Endothelial cell of umbilical vein (primary cell): Measurements from ENCODE around the gene LHFPL6. TPM values are rescaled to one million over a fixed set of nuclear protein-coding genes. Genes with fewer than 3 reads are reported as not detected.

ENCODE experiments used
- BruUV-seq: library from RNA; stranded (reverse); fragments of 400-500 nt; replicated peaks from 2 replicates; lab custom pipeline; 2021; lab: Mats Ljungman, UMichigan
- CTCF ChIA-PET: fragments of 300-600, 350-600 bp; sonication (Branson Sonifier 250); formaldehyde crosslinking; loops from one replicate; lab custom pipeline; 2021; ENCODE audit warnings: antibody characterized with exemption, inconsistent platforms; lab: Charles Lee
- POLR2A ChIA-PET: fragments of 300-600, 350-600 bp; sonication (Branson Sonifier 250); formaldehyde crosslinking; loops from one replicate; lab custom pipeline; 2021; ENCODE audit warnings: antibody characterized with exemption, inconsistent platforms; lab: Charles Lee
- DNase-seq: peaks from one replicate; pipeline ENCODE4 v3.0.0-alpha.2; 2011; ENCODE audit warnings: low read depth, low spot score
- FAIRE-seq: peaks from 2 replicates; lab custom pipeline; 2011; peaks lifted over from hg19 to GRCh38; lab: Jason Lieb, UNC
- H2AFZ ChIP-seq: 2 replicates; pipeline ENCODE4 v1.6.0; 2012; ENCODE audit warnings: low read depth, low read length, control low read depth, inconsistent platforms
- H3K27ac ChIP-seq: 2 replicates; pipeline ENCODE4 v1.5.1; 2011; ENCODE audit warnings: low read depth, mild to moderate bottlenecking, control low read depth, low read length, moderate library complexity; ENCODE audit not compliant: insufficient read depth
- H3K27me3 ChIP-seq, 2 experiments: 2 replicates each; pipeline versions ENCODE4 v1.6.0 to v1.6.1; 2011; ENCODE audit warnings: low read length in 2 of 2, mixed read lengths in 1 of 2; ENCODE audit not compliant: control insufficient read depth in 2 of 2, insufficient read depth in 2 of 2
- H3K36me3 ChIP-seq, 2 experiments: 2 replicates in 1 of 2; 3 replicates in 1 of 2; pipeline ENCODE4 v1.5.1; 2011; ENCODE audit warnings: low read length in 2 of 2, mild to moderate bottlenecking in 1 of 2, moderate library complexity in 1 of 2; ENCODE audit not compliant: control insufficient read depth in 2 of 2, insufficient read depth in 2 of 2; ENCODE audit errors: extremely low read depth in 1 of 2
- H3K4me1 ChIP-seq: 3 replicates; pipeline ENCODE4 v1.5.1; 2011; ENCODE audit warnings: mild to moderate bottlenecking, low read length; ENCODE audit not compliant: control insufficient read depth, insufficient read depth; ENCODE audit errors: extremely low read depth
- H3K4me2 ChIP-seq: 2 replicates; pipeline ENCODE4 v1.6.1; 2011; ENCODE audit warnings: low read length, control low read depth, mixed read lengths; ENCODE audit not compliant: insufficient read depth
- H3K4me3 ChIP-seq, 3 experiments: fragments of 200-600 bp in 1 of 3; sonication (generic), shearing (Covaris generic) in 1 of 3; replicated peaks in 1 of 3; 2 replicates each; pipeline ENCODE4 v1.5.1; 2011 to 2016; ENCODE audit warnings: control low read depth in 3 of 3, low read length in 3 of 3, mild to moderate bottlenecking in 2 of 3, inconsistent platforms in 1 of 3, low read depth in 1 of 3, moderate library complexity in 1 of 3; ENCODE audit not compliant: insufficient read depth in 1 of 3
- H3K79me2 ChIP-seq: 2 replicates; pipeline ENCODE4 v1.6.0; 2012; ENCODE audit warnings: low read length, inconsistent platforms; ENCODE audit not compliant: control insufficient read depth, insufficient read depth
- H3K9ac ChIP-seq: replicated peaks from 2 replicates; pipeline ENCODE3; 2011; ENCODE audit warnings: low read length, control low read depth; ENCODE audit not compliant: insufficient read depth; ENCODE audit errors: extremely low read depth
- H3K9me1 ChIP-seq: replicated peaks from 3 replicates; pipeline ENCODE4 v1.6.0; 2011; ENCODE audit warnings: mild to moderate bottlenecking, low read length; ENCODE audit not compliant: control insufficient read depth, insufficient read depth; ENCODE audit errors: extremely low read depth
- H3K9me3 ChIP-seq: replicated peaks from 2 replicates; pipeline ENCODE4 v1.5.1; 2012; ENCODE audit warnings: low read length, inconsistent platforms; ENCODE audit not compliant: control insufficient read depth, insufficient read depth
- H4K20me1 ChIP-seq: replicated peaks from 2 replicates; pipeline ENCODE3; 2011; ENCODE audit warnings: mild to moderate bottlenecking, low read length; ENCODE audit not compliant: control insufficient read depth, insufficient read depth; ENCODE audit errors: extremely low read depth
- EZH2 ChIP-seq: IDR thresholded peaks from 2 replicates; pipeline ENCODE4 v1.6.1; 2012; ENCODE audit warnings: borderline replicate concordance, low read depth, mild to moderate bottlenecking, moderate library complexity, low read length, inconsistent platforms; ENCODE audit not compliant: severe bottlenecking
- FOS ChIP-seq: IDR thresholded peaks from 2 replicates; pipeline ENCODE4 v1.6.1; 2011; ENCODE audit warnings: mild to moderate bottlenecking, low read length, moderate library complexity, borderline replicate concordance; ENCODE audit not compliant: insufficient read depth
- GATA2 ChIP-seq: IDR thresholded peaks from 2 replicates; pipeline ENCODE4 v1.7.0; 2011; ENCODE audit warnings: low read depth, mild to moderate bottlenecking, moderate library complexity, mixed read lengths, low read length; ENCODE audit not compliant: insufficient read length, insufficient read depth
- JUN ChIP-seq: IDR thresholded peaks from 2 replicates; pipeline ENCODE4 v1.6.1; 2011; ENCODE audit warnings: borderline replicate concordance, low read depth; ENCODE audit not compliant: insufficient read length, insufficient read depth
- MYC ChIP-seq: IDR thresholded peaks from one replicate; pipeline ENCODE4 v1.6.1; 2011; ENCODE audit warnings: mild to moderate bottlenecking, low read depth, low read length
- POLR2A ChIP-seq: IDR thresholded peaks from 2 replicates; pipeline ENCODE4 v1.6.1; 2012; ENCODE audit warnings: low read depth, mild to moderate bottlenecking, control low read depth, low read length
- POLR2AphosphoS5 ChIP-seq: IDR thresholded peaks from 2 replicates; pipeline ENCODE4 v1.6.1; 2012; ENCODE audit warnings: low read depth, mild to moderate bottlenecking, control low read depth, low read length, moderate library complexity; ENCODE audit not compliant: insufficient read depth
- dilution Hi-C: fragments of 300-500 bp; cut with MboI; formaldehyde crosslinking; loops from one replicate; pipeline ENCODE4 v1.15.0; 2019; ENCODE audit warnings: low sequenced_read_pairs; ENCODE audit not compliant: extremely low pct_ligation_motif_present
- intact Hi-C: fragments of 100-400 bp; cut with micrococcal nuclease; formaldehyde crosslinking; loops from one replicate; pipeline ENCODE4 v1.10.0; 2022
- polyA plus RNA-seq, 4 experiments: library from polyadenylated mRNA; depleted of rRNA in 3 of 4; stranded (reverse) in 3 of 4; unstranded in 1 of 4; fragments of >200 nt; gene quantifications; 2 replicates each; pipeline versions ENCODE4 v1.2.1 to v1.2.3, GENCODE V29; 2011 to 2012; ENCODE audit warnings: missing spikeins in 1 of 4
- total RNA-seq: library from RNA; stranded (reverse); gene quantifications from 2 replicates; pipeline ENCODE4 v1.2.3, GENCODE V29; 2021
- TF ChIP-seq, protein P1 (sequence below), 2 donors: IDR thresholded peaks; 1 replicate in 1 of 2; 2 replicates in 1 of 2; pipeline ENCODE4 v1.5.1; 2011; ENCODE audit warnings: low read length in 2 of 2, mild to moderate bottlenecking in 2 of 2, moderate library complexity in 2 of 2, control low read depth in 1 of 2, inconsistent platforms in 1 of 2, low read depth in 1 of 2; ENCODE audit not compliant: insufficient read depth in 1 of 2; ENCODE audit errors: extremely low read depth in 1 of 2
- TF ChIP-seq, protein P2 (sequence below): IDR thresholded peaks from 2 replicates; pipeline ENCODE4 v1.6.1; 2011; ENCODE audit not compliant: insufficient read depth, insufficient read length

The LHFPL6 gene
- total and polyA plus RNA-seq, 2 donors (not counting 3 experiments of a cell fraction or from before 2014, with no cell fraction given) = 17.5 to 19.4 TPM

DNA sequence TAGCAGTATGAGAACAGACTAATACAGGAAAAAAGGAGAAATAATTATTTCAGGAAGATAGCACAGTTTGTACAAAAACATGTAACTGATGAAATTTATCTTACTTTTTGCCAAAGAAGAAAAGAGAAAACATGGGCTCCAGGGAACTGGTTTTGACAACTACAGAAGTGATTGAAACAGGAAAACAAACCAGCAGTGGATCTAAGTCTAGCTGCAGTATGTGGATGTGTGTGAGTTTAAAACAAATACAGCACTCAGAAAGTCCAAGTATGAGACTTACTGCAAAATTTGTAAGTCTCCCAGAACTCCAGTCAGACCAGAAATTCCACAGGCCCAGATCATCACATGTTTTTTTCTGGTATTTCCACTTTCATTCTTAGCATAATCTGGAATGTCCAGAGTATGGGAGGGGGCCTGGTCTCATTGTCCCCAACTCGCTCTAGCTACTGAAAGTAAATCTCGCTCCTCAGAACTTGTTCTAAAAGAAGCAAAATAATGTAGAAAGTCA lies 305.3 kb downstream of the LHFPL6 start:
- no peaks in the 10 kb centered on the region for H3K4me1 ChIP-seq
- H3K9me3 ChIP-seq = no peaks in the 10 kb centered on the region
- BruUV-seq = no TSS peak
- no peak overlapping the region for H3K9ac ChIP-seq
- no peaks in the 10 kb centered on the region for H3K36me3 ChIP-seq
- no peak overlapping the region for H3K4me3 ChIP-seq
- no peaks in the 10 kb centered on the region for H3K79me2 ChIP-seq
- H3K27me3 ChIP-seq = no peaks in the 10 kb centered on the region
- no peaks in the 10 kb centered on the region for H4K20me1 ChIP-seq
- DNase-seq = no peak
- intact Hi-C loops (no loop called here), dilution Hi-C loops (no loop called here)
- no peak overlapping the region for H3K4me2 ChIP-seq
- FAIRE-seq = no peak
- H2AFZ ChIP-seq = no peak overlapping the region
- TF ChIP-seq, protein P1, sequence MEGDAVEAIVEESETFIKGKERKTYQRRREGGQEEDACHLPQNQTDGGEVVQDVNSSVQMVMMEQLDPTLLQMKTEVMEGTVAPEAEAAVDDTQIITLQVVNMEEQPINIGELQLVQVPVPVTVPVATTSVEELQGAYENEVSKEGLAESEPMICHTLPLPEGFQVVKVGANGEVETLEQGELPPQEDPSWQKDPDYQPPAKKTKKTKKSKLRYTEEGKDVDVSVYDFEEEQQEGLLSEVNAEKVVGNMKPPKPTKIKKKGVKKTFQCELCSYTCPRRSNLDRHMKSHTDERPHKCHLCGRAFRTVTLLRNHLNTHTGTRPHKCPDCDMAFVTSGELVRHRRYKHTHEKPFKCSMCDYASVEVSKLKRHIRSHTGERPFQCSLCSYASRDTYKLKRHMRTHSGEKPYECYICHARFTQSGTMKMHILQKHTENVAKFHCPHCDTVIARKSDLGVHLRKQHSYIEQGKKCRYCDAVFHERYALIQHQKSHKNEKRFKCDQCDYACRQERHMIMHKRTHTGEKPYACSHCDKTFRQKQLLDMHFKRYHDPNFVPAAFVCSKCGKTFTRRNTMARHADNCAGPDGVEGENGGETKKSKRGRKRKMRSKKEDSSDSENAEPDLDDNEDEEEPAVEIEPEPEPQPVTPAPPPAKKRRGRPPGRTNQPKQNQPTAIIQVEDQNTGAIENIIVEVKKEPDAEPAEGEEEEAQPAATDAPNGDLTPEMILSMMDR (IDR thresholded peaks at IDR 0.05; ENCODE audit: extremely low read depth in 1 of 2, insufficient read depth in 1 of 2, low read depth in 1 of 2, low read length in 2 of 2) = no peak
- no peak for TF ChIP-seq POLR2A
- TF ChIP-seq GATA2 = no peak
- TF ChIP-seq EZH2 = no peak
- TF ChIP-seq, protein P2, sequence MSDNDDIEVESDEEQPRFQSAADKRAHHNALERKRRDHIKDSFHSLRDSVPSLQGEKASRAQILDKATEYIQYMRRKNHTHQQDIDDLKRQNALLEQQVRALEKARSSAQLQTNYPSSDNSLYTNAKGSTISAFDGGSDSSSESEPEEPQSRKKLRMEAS = no peak
- TF ChIP-seq JUN = no peak
- no peak for TF ChIP-seq MYC
- TF ChIP-seq FOS = no peak
- no peak for TF ChIP-seq POLR2AphosphoS5
- CTCF ChIA-PET = no interaction called here
- POLR2A ChIA-PET = no interaction called here
- H3K27ac ChIP-seq = no peak overlapping the region
- no peaks in the 10 kb centered on the region for H3K9me1 ChIP-seq
